Measurements from ENCODE around the gene CCR4.
"Not testable (repeated sequence)": the region's sequence is repeated elsewhere in the genome, so short reads cannot be mapped to it uniquely, and the experiment has no call there.

Gene CCR4

GRCh38 chr3:32952369-32953077, 1.1 kb downstream of the CCR4 start:
- DNase-seq = no peak

- no peak for DNase-seq
These were observed 3.1 kb downstream of the CCR4 start for GRCh38 chr3:32954506-32954905.

- DNase-seq = no peak
These were observed 5.5 kb downstream of the CCR4 start for GRCh38 chr3:32956750-32957570.

- DNase-seq = no peak
These were observed 7.1 kb downstream of the CCR4 start for GRCh38 chr3:32958509-32958908.

GRCh38 chr3:32959371-32959770, 7.9 kb downstream of the CCR4 start:
- DNase-seq = no peak

GRCh38 chr3:32960404-32961170, 9.1 kb downstream of the CCR4 start:
- no peak for DNase-seq

GRCh38 chr3:32961189-32961715, 9.8 kb downstream of the CCR4 start:
- DNase-seq = no peak

- no peak for DNase-seq
These were observed 12.4 kb downstream of the CCR4 start for GRCh38 chr3:32963871-32964270.

GRCh38 chr3:32964781-32965180, 13.3 kb downstream of the CCR4 start:
- DNase-seq = not testable (repeated sequence)

- not testable (repeated sequence) for DNase-seq
These were observed 14.3 kb downstream of the CCR4 start for GRCh38 chr3:32965617-32966213.

GRCh38 chr3:32966627-32967026, 15.2 kb downstream of the CCR4 start:
- DNase-seq = not testable (repeated sequence)

GRCh38 chr3:32968166-32968919, 16.9 kb downstream of the CCR4 start:
- no peak for DNase-seq

GRCh38 chr3:32968920-32969389, 17.5 kb downstream of the CCR4 start:
- no peak for DNase-seq

- no peak for DNase-seq
These were observed 18.2 kb downstream of the CCR4 start for GRCh38 chr3:32969656-32970055.

GRCh38 chr3:32971291-32971690, 19.8 kb downstream of the CCR4 start:
- DNase-seq = not testable (repeated sequence)

- no peak for DNase-seq
These were observed 21.2 kb downstream of the CCR4 start for GRCh38 chr3:32972482-32973146.

GRCh38 chr3:32973982-32974381, 22.5 kb downstream of the CCR4 start:
- no peak for DNase-seq

GRCh38 chr3:32975891-32976595, 24.6 kb downstream of the CCR4 start:
- no peak for DNase-seq

GRCh38 chr3:32977861-32978260, 26.4 kb downstream of the CCR4 start:
- no peak for DNase-seq

- DNase-seq = no peak
These were observed 26.9 kb downstream of the CCR4 start for GRCh38 chr3:32978331-32978730.

- no peak for DNase-seq
These were observed 31.7 kb downstream of the CCR4 start for GRCh38 chr3:32983124-32983523.
